ENCODE results near the gene NFIC. TPM values are rescaled to one million over a fixed set of nuclear protein-coding genes. Genes with fewer than 3 reads are reported as not detected.
A peak's percentile ranks its signal among the peaks of the same experiment; 100 is the strongest.

Gene NFIC
- total and polyA plus RNA-seq, 4 donors: 12.8 to 100 (median 75.1) TPM

DNA sequence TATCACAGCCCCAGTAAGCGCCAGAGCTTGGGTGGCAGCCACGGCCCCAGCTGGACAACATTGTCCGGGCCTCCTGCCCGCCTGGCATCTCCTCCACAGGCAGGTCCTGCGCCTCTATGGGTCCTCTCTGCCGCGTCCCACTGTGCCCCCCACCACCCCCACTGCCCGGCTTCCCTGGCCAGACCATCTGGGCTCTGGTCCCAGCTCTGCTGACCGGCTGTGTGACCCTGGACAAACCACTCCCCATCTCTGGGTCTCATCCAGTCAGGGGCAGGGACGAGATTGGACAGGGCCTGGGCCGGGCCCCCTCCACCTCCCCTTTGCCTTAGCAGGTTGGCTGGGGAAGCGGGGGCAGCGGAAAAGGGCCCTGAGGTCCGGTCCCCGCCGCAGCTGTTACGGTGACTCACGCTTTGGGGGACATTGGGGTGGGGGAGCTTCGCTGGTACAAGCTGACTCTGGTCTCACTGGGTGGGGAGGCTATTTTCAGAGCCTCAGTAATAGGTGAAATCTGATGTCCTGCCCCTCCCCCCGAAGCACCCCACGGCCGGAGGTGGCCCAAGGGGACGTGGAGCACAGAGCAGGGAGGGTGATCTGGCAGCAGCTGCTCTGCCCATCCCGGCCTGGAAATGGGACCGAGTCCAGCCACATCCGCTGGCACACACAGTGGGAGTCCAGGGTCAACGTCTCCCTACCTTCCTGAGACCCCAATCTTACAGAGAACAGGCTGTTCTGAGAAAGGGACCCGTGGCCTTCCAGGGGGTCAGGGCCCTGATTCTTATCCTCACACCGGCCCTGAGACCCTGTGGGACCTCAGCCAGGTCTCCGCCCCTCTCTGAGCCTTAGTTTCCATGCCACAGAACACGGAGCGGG is 9.1 kb downstream of the NFIC start:
- H3K4me1 ChIP-seq (ENCODE audit: control insufficient read depth in 4 of 4, insufficient read depth in 4 of 4, low read length in 3 of 4): peaks cover 11 to 60% (median 43%) of the 10 kb centered on the region in 4 donors
- no peaks in the 10 kb centered on the region for H3K9me3 ChIP-seq (ENCODE audit: control insufficient read depth in 4 of 4, low read length in 3 of 4)
- peak overlapping the region; percentile 0 to 88 for H3K9ac ChIP-seq (ENCODE audit: low read depth in 1 of 2, low read length in 2 of 2)
- TF ChIP-seq, protein P1, sequence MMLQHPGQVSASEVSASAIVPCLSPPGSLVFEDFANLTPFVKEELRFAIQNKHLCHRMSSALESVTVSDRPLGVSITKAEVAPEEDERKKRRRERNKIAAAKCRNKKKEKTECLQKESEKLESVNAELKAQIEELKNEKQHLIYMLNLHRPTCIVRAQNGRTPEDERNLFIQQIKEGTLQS (IDR thresholded peaks at IDR 0.05): peak; percentile 57
- TF ChIP-seq NR2F2 (IDR thresholded peaks at IDR 0.05) (peak; percentile 76), JUND (IDR thresholded peaks at IDR 0.05) (peak; percentile 82 to 87), MAX (IDR thresholded peaks at IDR 0.05) (peak; percentile 44), SP1 (IDR thresholded peaks at IDR 0.05) (peak; percentile 79), TAF1 (conservative IDR thresholded peaks at IDR 0.05) (peak; percentile 31), RXRA (IDR thresholded peaks at IDR 0.05) (peak; percentile 66 to 80), YY1 (IDR thresholded peaks at IDR 0.05) (peak; percentile 26), EGR1 (IDR thresholded peaks at IDR 0.05; ENCODE audit: low read depth in 2 of 2) (peak; percentile 81 to 93), REST (IDR thresholded peaks at IDR 0.05) (peak; percentile 73), HNF4G (IDR thresholded peaks at IDR 0.05) (no peak), CTCF (IDR thresholded peaks at IDR 0.05; ENCODE audit: low read depth, low read length, missing input control) (no peak), HNF4A (conservative IDR thresholded peaks at IDR 0.05) (peak; percentile 34 to 62), FOXA2 (IDR thresholded peaks at IDR 0.05) (peak; percentile 7), GABPA (IDR thresholded peaks at IDR 0.05 in 1 of 2, conservative IDR thresholded peaks at IDR 0.05 in 1 of 2) (no peak), FOXA1 (IDR thresholded peaks at IDR 0.05) (peak; percentile 32), RAD21 (IDR thresholded peaks at IDR 0.05) (peak in 1 of 2 donors; percentile 42)
- TF ChIP-seq, protein P2, sequence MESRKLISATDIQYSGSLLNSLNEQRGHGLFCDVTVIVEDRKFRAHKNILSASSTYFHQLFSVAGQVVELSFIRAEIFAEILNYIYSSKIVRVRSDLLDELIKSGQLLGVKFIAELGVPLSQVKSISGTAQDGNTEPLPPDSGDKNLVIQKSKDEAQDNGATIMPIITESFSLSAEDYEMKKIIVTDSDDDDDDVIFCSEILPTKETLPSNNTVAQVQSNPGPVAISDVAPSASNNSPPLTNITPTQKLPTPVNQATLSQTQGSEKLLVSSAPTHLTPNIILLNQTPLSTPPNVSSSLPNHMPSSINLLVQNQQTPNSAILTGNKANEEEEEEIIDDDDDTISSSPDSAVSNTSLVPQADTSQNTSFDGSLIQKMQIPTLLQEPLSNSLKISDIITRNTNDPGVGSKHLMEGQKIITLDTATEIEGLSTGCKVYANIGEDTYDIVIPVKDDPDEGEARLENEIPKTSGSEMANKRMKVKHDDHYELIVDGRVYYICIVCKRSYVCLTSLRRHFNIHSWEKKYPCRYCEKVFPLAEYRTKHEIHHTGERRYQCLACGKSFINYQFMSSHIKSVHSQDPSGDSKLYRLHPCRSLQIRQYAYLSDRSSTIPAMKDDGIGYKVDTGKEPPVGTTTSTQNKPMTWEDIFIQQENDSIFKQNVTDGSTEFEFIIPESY (IDR thresholded peaks at IDR 0.05): no peak
- 20% methylated on average over 32 of the region's 32 CpGs for WGBS
- peak overlapping the region in 2 of 3 donors; percentile 31 to 45 for H3K4me3 ChIP-seq (ENCODE audit: low read depth in 1 of 3, low read length in 3 of 3)
- no peaks in the 10 kb centered on the region for H3K27me3 ChIP-seq (ENCODE audit: control insufficient read depth in 4 of 4, insufficient read depth in 4 of 4, low read length in 3 of 4)
- H3K27ac ChIP-seq (ENCODE audit: low read depth in 1 of 2, low read length in 2 of 2): peak overlapping the region; percentile 97 to 99
- DNase-seq (ENCODE audit: low spot score): no peak
- H3K36me3 ChIP-seq (ENCODE audit: control insufficient read depth in 4 of 4, insufficient read depth in 3 of 4, low read depth in 1 of 4, low read length in 3 of 4): no peaks in the 10 kb centered on the region
